Astrocyte of the cerebellum (primary cell): ENCODE measurements around the gene TMEM237.

Experiments used
- DNase-seq: peaks from one replicate; pipeline ENCODE4 v3.0.0-alpha.2; 2011; ENCODE audit warnings: low read depth
- H3K4me3 ChIP-seq: 2 replicates; pipeline ENCODE4 v1.5.1; 2011; ENCODE audit warnings: mild to moderate bottlenecking, low read depth, low read length, moderate library complexity
- in situ Hi-C: cut with HindIII; loops from 2 replicates; pipeline ENCODE4 v1.10.0; 2017; ENCODE audit warnings: low sequenced_read_pairs
- TF ChIP-seq, protein P1 (sequence below): IDR thresholded peaks from 2 replicates; pipeline ENCODE4 v1.5.1; 2012; ENCODE audit warnings: low read length, low read depth, moderate library complexity, mild to moderate bottlenecking; ENCODE audit errors: missing control alignments

Gene TMEM237

DNA sequence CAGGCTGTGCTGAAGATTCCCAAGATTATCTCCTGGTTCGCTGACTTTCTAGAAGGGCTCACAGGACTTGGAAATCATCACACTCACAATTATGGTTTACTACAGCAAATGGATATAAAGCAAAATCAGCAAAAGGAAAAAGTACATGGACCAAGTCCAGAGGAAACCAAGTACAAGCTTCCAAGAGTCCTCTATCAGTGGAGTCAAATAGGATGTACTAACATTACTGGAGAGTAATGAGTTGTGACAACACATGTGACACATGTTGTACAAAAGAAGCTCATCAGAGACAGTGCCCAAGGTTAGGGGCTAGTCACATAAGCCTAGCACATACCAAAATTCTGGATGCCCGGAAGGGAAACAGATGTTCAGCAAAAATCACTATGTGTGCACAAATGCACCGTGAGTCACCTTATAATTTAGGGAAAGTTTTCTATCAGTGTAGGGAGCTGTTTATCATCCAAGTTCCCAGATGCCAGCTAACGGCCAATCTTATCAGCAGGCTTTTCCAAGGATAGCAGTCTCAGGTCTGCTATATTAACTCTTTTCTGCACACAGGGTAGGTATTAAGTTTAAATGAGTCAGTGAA lies 9.5 kb downstream of the TMEM237 start:
- TF ChIP-seq, protein P1, sequence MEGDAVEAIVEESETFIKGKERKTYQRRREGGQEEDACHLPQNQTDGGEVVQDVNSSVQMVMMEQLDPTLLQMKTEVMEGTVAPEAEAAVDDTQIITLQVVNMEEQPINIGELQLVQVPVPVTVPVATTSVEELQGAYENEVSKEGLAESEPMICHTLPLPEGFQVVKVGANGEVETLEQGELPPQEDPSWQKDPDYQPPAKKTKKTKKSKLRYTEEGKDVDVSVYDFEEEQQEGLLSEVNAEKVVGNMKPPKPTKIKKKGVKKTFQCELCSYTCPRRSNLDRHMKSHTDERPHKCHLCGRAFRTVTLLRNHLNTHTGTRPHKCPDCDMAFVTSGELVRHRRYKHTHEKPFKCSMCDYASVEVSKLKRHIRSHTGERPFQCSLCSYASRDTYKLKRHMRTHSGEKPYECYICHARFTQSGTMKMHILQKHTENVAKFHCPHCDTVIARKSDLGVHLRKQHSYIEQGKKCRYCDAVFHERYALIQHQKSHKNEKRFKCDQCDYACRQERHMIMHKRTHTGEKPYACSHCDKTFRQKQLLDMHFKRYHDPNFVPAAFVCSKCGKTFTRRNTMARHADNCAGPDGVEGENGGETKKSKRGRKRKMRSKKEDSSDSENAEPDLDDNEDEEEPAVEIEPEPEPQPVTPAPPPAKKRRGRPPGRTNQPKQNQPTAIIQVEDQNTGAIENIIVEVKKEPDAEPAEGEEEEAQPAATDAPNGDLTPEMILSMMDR = no peak
- no peak overlapping the region for H3K4me3 ChIP-seq
- in situ Hi-C loops = no loop called here
- no peak for DNase-seq

DNA sequence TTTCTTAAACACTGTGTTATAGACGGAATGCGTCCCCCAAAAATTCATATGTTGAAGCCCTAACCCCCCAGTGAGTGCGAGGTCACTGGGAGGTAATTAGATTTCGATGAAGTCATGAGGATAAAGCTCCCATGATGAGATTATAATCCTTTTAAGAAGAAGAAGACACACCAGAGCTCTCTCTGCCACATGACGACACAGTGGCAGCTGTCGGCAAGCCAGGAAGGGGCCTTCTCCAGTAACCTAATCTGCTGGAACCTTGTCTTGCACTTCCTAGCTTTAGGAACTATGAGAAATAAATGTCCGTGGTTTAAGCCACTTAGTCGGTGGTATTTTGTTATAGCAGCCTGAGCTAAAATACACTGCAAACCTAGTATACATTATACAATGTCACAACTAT lies 12.3 kb downstream of the TMEM237 start:
- H3K4me3 ChIP-seq = no peak overlapping the region
- in situ Hi-C loops = no loop called here
- no peak for DNase-seq
- TF ChIP-seq, protein P1 = no peak

DNA sequence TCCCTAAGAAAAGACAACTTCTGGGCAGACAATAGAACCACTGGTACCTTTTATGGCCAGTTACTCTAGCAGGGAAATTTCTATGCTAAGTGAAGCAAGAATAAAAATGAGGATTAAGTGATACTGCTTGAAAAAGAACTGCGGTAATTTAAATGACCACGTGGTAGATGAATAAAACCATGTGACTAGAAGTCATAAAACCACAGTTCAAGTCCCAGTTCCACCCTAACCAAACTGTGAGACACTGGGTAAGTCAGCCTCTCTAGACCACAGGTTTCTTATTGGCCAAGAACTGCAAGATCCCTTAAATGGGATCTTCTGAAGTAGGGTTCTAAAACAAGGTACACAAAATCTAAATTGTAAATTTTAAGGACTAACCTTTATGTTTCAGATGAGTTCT lies 12.7 kb downstream of the TMEM237 start:
- no peak for DNase-seq
- TF ChIP-seq, protein P1 = no peak
- no peak overlapping the region for H3K4me3 ChIP-seq
- in situ Hi-C loops = no loop called here

- no peak for DNase-seq
- in situ Hi-C loops = no loop called here
- H3K4me3 ChIP-seq = no peak overlapping the region
- TF ChIP-seq, protein P1 = no peak
These were observed 14.8 kb downstream of the TMEM237 start for GRCh38 chr2:201628545-201628944.

DNA sequence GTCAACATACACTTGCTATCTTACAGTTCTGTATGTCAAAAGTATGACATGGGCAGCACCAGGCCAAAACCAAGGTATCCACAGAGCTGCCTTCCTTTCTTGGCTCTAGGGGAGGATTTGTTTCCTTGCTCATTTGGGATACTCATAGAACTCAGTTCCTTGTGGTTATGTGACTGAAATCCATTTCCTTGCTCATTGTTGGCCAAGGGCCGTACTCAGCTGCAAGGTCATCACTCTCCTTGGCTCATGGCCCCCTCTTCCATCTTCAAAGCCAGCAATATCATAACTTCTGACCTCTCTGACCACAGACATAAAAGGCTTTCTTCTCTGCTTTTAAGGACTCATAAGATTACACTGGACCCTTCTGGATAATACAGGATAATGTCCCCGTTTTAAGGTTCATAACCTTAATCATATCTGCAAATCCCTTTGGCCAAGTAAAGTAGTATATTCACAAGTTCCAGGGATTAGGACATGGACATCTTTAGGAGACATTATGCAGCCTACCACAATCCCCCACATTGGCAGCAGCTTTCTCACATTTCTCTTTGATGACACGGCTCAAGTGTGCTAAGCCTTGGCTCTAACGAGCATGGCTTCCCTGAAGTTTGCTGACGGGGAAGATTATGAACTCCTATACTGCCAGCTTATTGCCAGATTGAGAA lies 20.9 kb downstream of the TMEM237 start:
- TF ChIP-seq, protein P1 = no peak
- DNase-seq = no peak
- H3K4me3 ChIP-seq = no peak overlapping the region
- in situ Hi-C loops = no loop called here

DNA sequence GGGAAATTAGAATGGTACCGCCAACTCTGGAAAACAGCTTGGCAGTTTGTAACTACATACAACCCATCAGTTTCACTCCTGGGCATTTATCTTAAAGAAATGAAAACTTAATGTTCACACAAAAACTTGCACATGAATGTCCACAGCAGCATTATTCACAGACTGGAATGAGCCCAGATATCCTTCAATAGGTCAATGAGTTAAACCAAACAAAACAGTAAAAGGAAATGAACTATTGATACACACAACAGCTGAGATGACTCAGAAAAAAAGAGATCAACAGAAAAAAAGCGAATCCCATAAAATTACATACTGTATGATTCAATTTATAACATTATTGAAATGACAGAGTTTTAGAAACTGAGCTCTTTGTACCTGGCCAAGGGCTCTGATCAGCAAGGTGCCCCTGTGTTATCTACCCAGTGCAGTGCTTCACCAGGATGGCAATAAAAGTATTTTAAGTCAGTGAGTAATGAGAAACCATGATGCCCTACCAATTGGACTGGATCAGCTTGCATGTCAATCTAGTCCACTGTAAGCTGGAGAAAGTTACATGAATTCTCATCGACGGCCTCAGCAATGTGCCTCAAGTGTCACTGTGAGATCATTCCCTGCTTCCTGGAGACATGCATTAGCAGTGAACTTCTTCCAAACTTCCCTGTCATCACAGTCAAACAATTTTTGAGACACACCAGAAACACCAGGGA lies 21.9 kb downstream of the TMEM237 start:
- no peak for DNase-seq

More for the DNA sequence above, 21.9 kb downstream of the TMEM237 start:
- TF ChIP-seq, protein P1 = no peak
- in situ Hi-C loops = no loop called here
- no peak overlapping the region for H3K4me3 ChIP-seq
